ENCODE measurements around the gene KLHL29. TPM values are rescaled to one million over a fixed set of nuclear protein-coding genes. Genes with fewer than 3 reads are reported as not detected.

The KLHL29 gene
- polyA plus RNA-seq, 3 donors: 0.03 TPM; not detected in 2

DNA sequence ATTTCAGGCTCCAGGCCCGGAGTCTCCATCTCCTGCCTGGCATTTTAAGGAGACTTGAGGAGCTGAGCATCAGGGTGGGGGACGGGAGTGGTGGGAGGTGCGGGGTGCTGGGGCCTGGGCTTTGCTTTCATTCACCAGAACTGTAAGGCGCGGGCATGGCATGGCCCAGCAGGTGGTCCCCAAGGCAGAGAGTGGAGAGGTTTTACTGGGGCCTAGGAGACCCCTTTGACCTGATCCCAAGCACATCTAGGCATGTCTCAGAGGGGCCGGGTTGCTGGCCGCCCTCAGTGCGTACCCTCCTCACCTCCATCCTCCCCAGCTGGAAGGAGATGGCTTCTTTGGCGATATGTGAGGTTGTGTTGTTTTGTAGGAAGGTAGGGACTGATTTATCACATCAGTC, 172.5 kb downstream of the KLHL29 start:
- Histone ChIP-seq H3K4me2 (replicated peaks; ENCODE audit: extremely low read depth, low read length, poor library complexity, severe bottlenecking) (no peak overlapping the region), H2AFZ (ENCODE audit: insufficient read depth, low read depth, low read length, poor library complexity, severe bottlenecking) (no peak overlapping the region), H3K9ac (ENCODE audit: insufficient read depth, low read length, poor library complexity, severe bottlenecking) (no peak overlapping the region), H3K27ac (ENCODE audit: low read depth in 1 of 2, low read length in 2 of 2) (no peak overlapping the region), H4K20me1 (ENCODE audit: insufficient read depth, low read length) (no peaks in the 10 kb centered on the region), H3K4me3 (replicated peaks in 1 of 3; ENCODE audit: low read depth in 2 of 3, low read length in 3 of 3) (no peak overlapping the region), H3K79me2 (ENCODE audit: insufficient read depth, low read length) (no peaks in the 10 kb centered on the region), H3K9me3 (replicated peaks in 1 of 2; ENCODE audit: control insufficient read depth in 1 of 2, insufficient read depth in 1 of 2, low read length in 2 of 2) (no peaks in the 10 kb centered on the region), H3K27me3 (ENCODE audit: control insufficient read depth in 2 of 2, insufficient read depth in 2 of 2, low read length in 2 of 2) (no peaks in the 10 kb centered on the region), H3K36me3 (replicated peaks in 1 of 2; ENCODE audit: control insufficient read depth in 1 of 2, insufficient read depth in 2 of 2, low read length in 2 of 2) (no peaks in the 10 kb centered on the region), H3K4me1 (ENCODE audit: control insufficient read depth in 1 of 2, insufficient read depth in 2 of 2, low read length in 2 of 2) (no peaks in the 10 kb centered on the region)
- no peak overlapping the region for H3K27ac Mint-ChIP-seq
- 100% methylated on average over 3 of the region's 9 CpGs for WGBS (ENCODE audit: insufficient coverage)
- intact Hi-C loops (cut with micrococcal nuclease): no loop called here
- TF ChIP-seq CTCF (IDR thresholded peaks at IDR 0.05): no peak
- peaks cover 1 to 5% (median 4%) of the 10 kb centered on the region in 3 donors for H3K27me3 Mint-ChIP-seq (ENCODE audit: low read depth in 3 of 3)
- H3K4me3 Mint-ChIP-seq: no peak overlapping the region
- H3K36me3 Mint-ChIP-seq: no peaks in the 10 kb centered on the region
- H3K4me1 Mint-ChIP-seq: no peaks in the 10 kb centered on the region
- peaks cover 0 to 2% (median 0%) of the 10 kb centered on the region in 7 donors for H3K9me3 Mint-ChIP-seq
- DNase-seq: no peak

DNA sequence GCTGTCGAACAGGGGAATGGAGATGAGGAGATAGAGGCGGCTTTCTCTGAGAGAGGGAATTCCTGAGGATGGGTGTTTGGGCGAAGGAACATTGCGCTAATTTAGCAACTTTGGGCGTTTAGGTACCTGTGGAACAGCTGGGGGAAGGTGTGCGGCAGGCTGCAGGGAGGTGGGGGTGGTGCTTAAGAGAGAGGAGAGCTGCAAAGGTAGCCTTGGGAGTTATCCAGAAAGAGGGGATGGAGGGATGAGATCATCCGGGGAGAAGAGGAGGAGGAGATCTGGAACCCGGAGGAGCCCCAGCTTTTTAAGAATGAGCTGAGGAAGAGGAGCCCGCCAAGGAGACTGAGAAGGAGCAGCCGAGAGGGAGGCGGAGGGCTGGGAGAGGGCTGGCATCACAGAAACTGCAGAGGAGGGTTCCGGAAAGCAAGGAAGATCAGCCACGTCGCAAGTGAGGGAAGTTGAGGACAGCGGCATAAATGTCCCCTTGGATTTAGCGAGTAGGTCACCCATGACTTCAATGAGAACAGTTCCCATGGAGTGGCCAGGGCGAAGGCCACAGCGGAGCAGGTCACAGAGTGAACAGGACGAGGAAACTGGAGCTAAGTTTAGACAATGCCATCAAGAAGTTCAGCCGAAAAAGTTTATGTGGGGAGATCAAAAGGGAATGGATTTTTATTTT, 174.7 kb downstream of the KLHL29 start:
- no peak for DNase-seq
- Histone ChIP-seq H2AFZ (ENCODE audit: insufficient read depth, low read depth, low read length, poor library complexity, severe bottlenecking) (no peak overlapping the region), H3K9me3 (replicated peaks in 1 of 2; ENCODE audit: control insufficient read depth in 1 of 2, insufficient read depth in 1 of 2, low read length in 2 of 2) (no peaks in the 10 kb centered on the region), H3K4me3 (replicated peaks in 1 of 3; ENCODE audit: low read depth in 2 of 3, low read length in 3 of 3) (no peak overlapping the region), H3K27me3 (ENCODE audit: control insufficient read depth in 2 of 2, insufficient read depth in 2 of 2, low read length in 2 of 2) (no peaks in the 10 kb centered on the region), H4K20me1 (ENCODE audit: insufficient read depth, low read length) (no peaks in the 10 kb centered on the region), H3K36me3 (replicated peaks in 1 of 2; ENCODE audit: control insufficient read depth in 1 of 2, insufficient read depth in 2 of 2, low read length in 2 of 2) (no peaks in the 10 kb centered on the region), H3K27ac (ENCODE audit: low read depth in 1 of 2, low read length in 2 of 2) (no peak overlapping the region), H3K4me2 (replicated peaks; ENCODE audit: extremely low read depth, low read length, poor library complexity, severe bottlenecking) (no peak overlapping the region), H3K9ac (ENCODE audit: insufficient read depth, low read length, poor library complexity, severe bottlenecking) (no peak overlapping the region), H3K4me1 (ENCODE audit: control insufficient read depth in 1 of 2, insufficient read depth in 2 of 2, low read length in 2 of 2) (no peaks in the 10 kb centered on the region), H3K79me2 (ENCODE audit: insufficient read depth, low read length) (no peaks in the 10 kb centered on the region)
- intact Hi-C loops (cut with micrococcal nuclease): no loop called here
- 91% methylated on average over 18 of the region's 20 CpGs for WGBS (ENCODE audit: insufficient coverage)
- peaks cover 1 to 7% (median 4%) of the 10 kb centered on the region in 3 donors for H3K27me3 Mint-ChIP-seq (ENCODE audit: low read depth in 3 of 3)
- no peaks in the 10 kb centered on the region for H3K36me3 Mint-ChIP-seq
- no peaks in the 10 kb centered on the region for H3K4me1 Mint-ChIP-seq
- H3K9me3 Mint-ChIP-seq: peaks cover 0 to 2% (median 0%) of the 10 kb centered on the region in 7 donors
- no peak overlapping the region for H3K27ac Mint-ChIP-seq
- no peak for TF ChIP-seq CTCF (IDR thresholded peaks at IDR 0.05)
- H3K4me3 Mint-ChIP-seq: no peak overlapping the region
